Measurements from ENCODE around the gene PLEKHD1.

DNA sequence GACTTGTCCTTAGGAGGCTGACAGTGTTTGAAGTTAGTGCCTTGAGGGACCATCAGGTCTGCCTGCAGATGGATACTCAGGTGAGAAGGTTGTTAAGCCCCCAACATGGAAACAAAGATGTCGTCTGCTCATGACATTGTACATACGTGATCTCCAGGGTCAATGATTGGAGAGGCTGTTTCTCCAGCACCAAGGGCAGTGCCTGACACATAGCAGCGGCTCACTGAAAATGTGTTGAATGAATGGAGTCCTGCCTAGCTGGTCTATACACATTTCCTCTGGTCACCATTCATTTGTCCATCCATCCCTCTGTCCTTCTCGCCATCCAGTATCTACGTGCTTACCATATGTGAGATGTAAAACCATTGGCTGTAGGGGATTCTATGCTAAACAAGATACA is 83.0 kb downstream of the PLEKHD1 start:
- TF ChIP-seq, protein P1, sequence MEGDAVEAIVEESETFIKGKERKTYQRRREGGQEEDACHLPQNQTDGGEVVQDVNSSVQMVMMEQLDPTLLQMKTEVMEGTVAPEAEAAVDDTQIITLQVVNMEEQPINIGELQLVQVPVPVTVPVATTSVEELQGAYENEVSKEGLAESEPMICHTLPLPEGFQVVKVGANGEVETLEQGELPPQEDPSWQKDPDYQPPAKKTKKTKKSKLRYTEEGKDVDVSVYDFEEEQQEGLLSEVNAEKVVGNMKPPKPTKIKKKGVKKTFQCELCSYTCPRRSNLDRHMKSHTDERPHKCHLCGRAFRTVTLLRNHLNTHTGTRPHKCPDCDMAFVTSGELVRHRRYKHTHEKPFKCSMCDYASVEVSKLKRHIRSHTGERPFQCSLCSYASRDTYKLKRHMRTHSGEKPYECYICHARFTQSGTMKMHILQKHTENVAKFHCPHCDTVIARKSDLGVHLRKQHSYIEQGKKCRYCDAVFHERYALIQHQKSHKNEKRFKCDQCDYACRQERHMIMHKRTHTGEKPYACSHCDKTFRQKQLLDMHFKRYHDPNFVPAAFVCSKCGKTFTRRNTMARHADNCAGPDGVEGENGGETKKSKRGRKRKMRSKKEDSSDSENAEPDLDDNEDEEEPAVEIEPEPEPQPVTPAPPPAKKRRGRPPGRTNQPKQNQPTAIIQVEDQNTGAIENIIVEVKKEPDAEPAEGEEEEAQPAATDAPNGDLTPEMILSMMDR (IDR thresholded peaks at IDR 0.05; ENCODE audit: insufficient read depth, low read depth, low read length) = no peak
- TF ChIP-seq EZH2 (IDR thresholded peaks at IDR 0.05; ENCODE audit: insufficient read depth, low read length) = no peak
